Psoas muscle (tissue), 8 donors: ENCODE measurements around the gene MYO1G. TPM values are rescaled to one million over a fixed set of nuclear protein-coding genes. Genes with fewer than 3 reads are reported as not detected.

Experiments used
- ATAC-seq, 4 donors: fragments of 200-7000 bp; cut with Tn5 transposase; one replicate each; pipeline ENCODE4 v1.9.1; 2020; ENCODE audit warnings: moderate library complexity in 3 of 4, mild to moderate bottlenecking in 2 of 4
- DNase-seq, 2 donors: peaks; one replicate each; pipeline ENCODE4 v3.0.0-alpha.2; 2020
- H3K27ac ChIP-seq: fragments of 200-600 bp; one replicate; pipeline ENCODE4 v1.8.0; 2022
- H3K27me3 ChIP-seq, 3 donors: fragments of 200-600 bp in 1 of 3; one replicate each; pipeline versions ENCODE4 v1.6.1 to v1.8.0; 2013 to 2022; ENCODE audit warnings: low read length in 2 of 3, mild to moderate bottlenecking in 2 of 3, moderate library complexity in 1 of 3; ENCODE audit not compliant: insufficient read depth in 3 of 3
- H3K36me3 ChIP-seq, 2 donors: fragments of 200-600 bp in 1 of 2; one replicate each; pipeline versions ENCODE4 v1.6.1 to v1.8.0; 2013 to 2022; ENCODE audit warnings: low read depth in 1 of 2, mild to moderate bottlenecking in 1 of 2, moderate library complexity in 1 of 2; ENCODE audit not compliant: insufficient read depth in 1 of 2
- H3K4me1 ChIP-seq: fragments of 200-600 bp; one replicate; pipeline ENCODE4 v1.8.0; 2022
- H3K4me3 ChIP-seq: fragments of 200-600 bp; one replicate; pipeline ENCODE4 v1.8.0; 2022; ENCODE audit warnings: mild to moderate bottlenecking
- H3K9me3 ChIP-seq: fragments of 200-600 bp; one replicate; pipeline ENCODE4 v1.8.0; 2022
- WGBS, 3 donors: extraction: QIAGEN DNeasy Blood & Tissue Kit; methylation state at CpG; one replicate each; pipeline versions ENCODE4 v1.1.6 to v1.1.7; 2013; 5-methylcytosine and 5-hydroxymethylcytosine counted together
- intact Hi-C, 2 donors: fragments of 100-400 bp; cut with DNase I; formaldehyde crosslinking; loops; one replicate each; pipeline versions ENCODE4 v1.11.0 to v1.14.2; 2022
- polyA plus RNA-seq, 3 donors: library from polyadenylated mRNA; stranded (reverse); fragments of 200-250 nt; gene quantifications; one replicate each; pipeline ENCODE4 v1.2.3, GENCODE V29; 2013
- total RNA-seq, 4 donors: library from RNA; stranded (reverse); fragmentation: NEBNext Ultra II Directional in 2 of 4; extraction: Animal tissue kit (Norgen Biotek cat#: 25700) in 2 of 4; gene quantifications; one replicate each; pipeline versions ENCODE4 v1.2.1 to v1.2.4, GENCODE V29; 2021 to 2023
- TF ChIP-seq, protein P1 (sequence below): fragments of 200-600 bp; IDR thresholded peaks from one replicate; pipeline ENCODE4 v1.8.0; 2022; ENCODE audit warnings: antibody characterized with exemption
- donor health status: healthy with polysubstance abuse.
- donor health status: DM: no; HTN: no; CAD: no; lungs with moderate emphysema.
- donor health status: Bipolar disorder and iron deficiency.
- donor health status: healthy.
- donor health status: DM: yes; HTN: yes; CAD: no.
- donor health status: DM: no; HTN: no; CAD: no.
- donor health status: DM: no; HTN: no; CAD: no.
- donor health status: DM: yes; HTN: yes; CAD: no.

The MYO1G gene
- total and polyA plus RNA-seq, 7 donors, result 0.11 to 1.9 (median 0.41) TPM

DNA sequence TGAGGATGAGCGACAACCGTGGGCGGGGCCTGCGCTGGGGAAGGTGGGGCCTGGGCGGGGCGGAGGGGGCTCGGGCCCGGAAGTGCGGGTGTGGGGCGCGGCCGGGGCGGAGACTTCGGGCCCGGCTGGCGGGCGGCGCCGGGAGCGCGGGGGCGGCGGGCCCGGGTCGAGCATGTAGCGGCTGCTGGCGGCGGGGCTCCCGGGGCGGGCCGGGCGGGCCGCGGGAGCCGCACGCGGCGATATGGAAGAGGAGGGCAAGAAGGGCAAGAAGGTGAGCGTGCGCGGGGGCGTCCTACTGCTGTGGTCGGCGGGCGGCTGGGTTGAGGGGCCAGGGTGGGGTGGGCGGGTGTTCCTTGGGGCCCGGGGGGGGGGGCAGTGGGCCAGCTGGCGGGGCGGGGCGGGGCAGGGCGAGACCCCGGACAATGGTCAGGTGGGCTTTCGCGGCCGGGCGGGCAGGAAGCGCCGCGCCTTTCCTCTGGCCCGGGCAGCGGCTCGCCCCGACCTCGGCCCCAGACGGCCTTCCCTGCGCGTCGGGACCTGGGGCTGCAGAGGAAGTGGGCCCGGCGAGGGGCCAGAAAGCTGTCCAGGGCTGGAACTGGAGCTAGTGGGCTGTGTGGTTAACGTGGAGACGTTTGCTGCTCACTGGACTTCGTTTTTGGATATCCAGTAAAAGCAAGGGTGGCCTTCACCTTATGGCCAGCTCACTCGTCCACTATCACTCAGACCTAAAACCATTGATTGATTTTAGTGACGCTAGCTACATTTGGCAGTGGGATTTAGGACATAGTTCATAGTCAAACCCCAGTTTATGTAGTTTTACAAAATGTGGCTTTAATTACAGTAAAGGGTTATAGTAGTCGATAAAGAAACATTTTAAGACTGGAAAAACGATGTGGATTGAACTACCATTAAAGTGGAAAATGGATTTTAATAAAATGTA, 21.5 kb upstream of the MYO1G start, which contains the start of gene CCM2:
Gene CCM2, plus strand, starts transcription at position 109 of the 940 bp plus-strand sequence. Its CDS starts 133 bp downstream, at position 242.
- intact Hi-C loops, result loop anchor here (5.0 kb wide), 1 partner anchor 112 kb away; the partner anchor contains the start of gene TBRG4 (in 2 of the 2)
- WGBS, 3 donors, result 0 to 1% (median 1%) methylated on average over 30 to 71 of the region's 77 CpGs
- ATAC-seq, result peak; percentile 15 to 41 (median 28)

GRCh38 chr7:44999245-45000092, 20.7 kb upstream of the MYO1G start:
- intact Hi-C loops, result loop anchor here (5.0 kb wide), 1 partner anchor 113 kb away; the partner anchor contains the start of gene TBRG4 (in 2 of the 2)
- Histone ChIP-seq H3K4me1 (peaks cover 13% of the 10 kb centered on the region), H3K4me3 (peak overlapping the region; percentile 75), H3K9me3 (no peaks in the 10 kb centered on the region), H3K27me3 (no peaks in the 10 kb centered on the region), H3K27ac (peak overlapping the region; percentile 91), H3K36me3 (no peaks in the 10 kb centered on the region)
- 0 to 1% (median 1%) methylated on average over 45 to 66 of the region's 66 CpGs for WGBS, 3 donors
- ATAC-seq, result peak; percentile 94 to 96 (median 94)
- peak; percentile 100 for DNase-seq
- TF ChIP-seq, protein P1, sequence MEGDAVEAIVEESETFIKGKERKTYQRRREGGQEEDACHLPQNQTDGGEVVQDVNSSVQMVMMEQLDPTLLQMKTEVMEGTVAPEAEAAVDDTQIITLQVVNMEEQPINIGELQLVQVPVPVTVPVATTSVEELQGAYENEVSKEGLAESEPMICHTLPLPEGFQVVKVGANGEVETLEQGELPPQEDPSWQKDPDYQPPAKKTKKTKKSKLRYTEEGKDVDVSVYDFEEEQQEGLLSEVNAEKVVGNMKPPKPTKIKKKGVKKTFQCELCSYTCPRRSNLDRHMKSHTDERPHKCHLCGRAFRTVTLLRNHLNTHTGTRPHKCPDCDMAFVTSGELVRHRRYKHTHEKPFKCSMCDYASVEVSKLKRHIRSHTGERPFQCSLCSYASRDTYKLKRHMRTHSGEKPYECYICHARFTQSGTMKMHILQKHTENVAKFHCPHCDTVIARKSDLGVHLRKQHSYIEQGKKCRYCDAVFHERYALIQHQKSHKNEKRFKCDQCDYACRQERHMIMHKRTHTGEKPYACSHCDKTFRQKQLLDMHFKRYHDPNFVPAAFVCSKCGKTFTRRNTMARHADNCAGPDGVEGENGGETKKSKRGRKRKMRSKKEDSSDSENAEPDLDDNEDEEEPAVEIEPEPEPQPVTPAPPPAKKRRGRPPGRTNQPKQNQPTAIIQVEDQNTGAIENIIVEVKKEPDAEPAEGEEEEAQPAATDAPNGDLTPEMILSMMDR, result no peak

More for the DNA sequence above, 21.5 kb upstream of the MYO1G start, which contains the start of gene CCM2:
- Histone ChIP-seq H3K27ac (peak within 1 kb of the TSS; percentile 91), H3K9me3 (no peaks in the 10 kb centered on the region), H3K36me3 (no peaks in the 10 kb centered on the region), H3K4me3 (peak within 1 kb of the TSS; percentile 75), H3K27me3 (no peaks in the 10 kb centered on the region), H3K4me1 (peaks cover 14% of the 10 kb centered on the region)
- DNase-seq, result peak; percentile 74 to 81
- TF ChIP-seq, protein P1, result no peak

DNA sequence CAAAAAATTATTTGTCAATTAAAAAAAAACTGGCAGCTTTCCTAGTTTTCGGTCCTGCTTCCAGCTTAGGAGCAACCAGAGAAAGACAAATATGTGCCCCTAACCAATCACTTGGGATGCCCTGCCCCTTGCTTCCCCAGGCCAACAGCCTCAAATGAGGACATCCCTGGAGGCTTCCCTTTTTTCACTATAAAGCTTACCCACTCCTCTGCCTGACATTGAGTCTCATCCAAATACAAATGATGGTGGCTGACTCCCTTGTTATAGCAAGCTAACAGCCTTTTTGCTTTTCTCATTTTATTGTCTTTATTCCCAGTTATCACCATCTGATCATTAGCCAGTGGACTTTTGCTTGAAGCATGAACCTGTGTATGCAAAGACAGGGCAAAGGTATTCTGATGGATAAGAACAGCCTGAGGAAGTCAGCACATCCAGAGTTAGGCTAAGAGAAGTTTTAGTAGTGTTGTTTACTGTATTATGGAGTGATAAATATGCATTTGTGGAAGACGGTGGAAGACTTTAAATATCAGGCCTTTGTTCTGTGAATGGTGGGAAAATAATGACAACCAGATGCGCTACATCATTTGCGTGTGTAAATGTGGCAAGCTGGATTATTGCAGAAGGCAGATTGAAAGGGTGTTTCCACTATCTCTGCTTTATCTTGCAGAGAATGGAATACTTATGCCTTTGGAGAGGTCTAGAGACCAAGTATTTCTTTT, 19.5 kb upstream of the MYO1G start:
- Histone ChIP-seq H3K27ac (peak overlapping the region; percentile 91), H3K4me1 (peaks cover 13% of the 10 kb centered on the region), H3K9me3 (no peaks in the 10 kb centered on the region), H3K36me3 (no peaks in the 10 kb centered on the region), H3K27me3 (no peaks in the 10 kb centered on the region), H3K4me3 (peak overlapping the region; percentile 75)
- TF ChIP-seq, protein P1, result no peak
- 91 to 94% (median 93%) methylated on average over 4 of the region's 4 CpGs for whole genome bisulfite sequencing, 3 donors
- ATAC-seq (no peak), DNase-seq (no peak)
- intact Hi-C loops, result no loop called here
